Measurements from ENCODE around the gene KCND3.

KCND3 gene

DNA sequence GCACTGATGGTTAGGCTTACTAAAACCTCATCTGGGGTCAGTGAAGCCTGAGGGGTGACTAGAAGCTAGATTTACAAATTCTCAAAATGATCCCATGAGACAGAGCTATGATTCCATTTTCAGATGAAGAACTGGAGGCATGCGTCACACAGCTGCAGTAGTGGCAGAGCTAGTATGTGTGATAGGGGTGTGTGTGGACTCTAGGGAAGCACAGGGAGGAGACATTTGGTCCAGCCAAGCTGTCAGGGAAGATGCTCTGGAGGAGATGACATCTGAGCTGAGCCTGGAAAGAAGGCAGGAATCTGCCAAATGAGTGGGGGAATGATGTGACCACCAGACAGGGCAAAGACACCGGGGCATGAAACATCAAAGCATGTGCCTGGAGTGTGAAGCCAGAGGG, 12.0 kb upstream of the KCND3 start:
- Histone ChIP-seq H4K20me1 (ENCODE audit: insufficient read depth, low read length, poor library complexity, severe bottlenecking) (no peaks in the 10 kb centered on the region), H3K4me2 (ENCODE audit: low read depth, low read length, poor library complexity, severe bottlenecking) (no peak overlapping the region)

DNA sequence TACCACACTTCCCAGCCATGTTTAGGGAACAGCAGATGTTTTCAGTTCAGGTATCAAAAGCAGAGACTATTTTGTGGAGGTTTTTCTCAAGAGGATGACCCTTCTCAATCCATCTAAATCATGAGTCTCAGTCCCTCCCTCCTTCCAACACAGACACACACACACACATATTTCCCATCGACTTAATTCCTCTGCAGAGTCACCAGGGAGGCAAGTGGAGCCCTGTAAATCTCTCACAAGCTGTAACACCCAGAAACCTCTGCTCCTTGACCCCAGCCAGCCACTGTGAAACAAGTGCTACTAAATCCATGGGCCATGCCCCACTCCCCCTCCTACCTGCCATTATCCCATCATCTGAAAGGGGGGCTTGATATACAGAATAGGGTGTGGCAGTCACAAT, 10.6 kb upstream of the KCND3 start:
- no peaks in the 10 kb centered on the region for H3K4me1 ChIP-seq (ENCODE audit: insufficient read depth, low read length, poor library complexity, severe bottlenecking)
- H3K27me3 ChIP-seq (ENCODE audit: insufficient read depth, low read length, poor library complexity, severe bottlenecking), result no peaks in the 10 kb centered on the region
- H3K4me3 ChIP-seq (ENCODE audit: low read length, poor library complexity, severe bottlenecking), result no peak overlapping the region
- TF ChIP-seq CTCF (conservative IDR thresholded peaks at IDR 0.05; ENCODE audit: low read length), result no peak
- no peak for TF ChIP-seq EZH2phosphoT487 (IDR thresholded peaks at IDR 0.05; ENCODE audit: borderline replicate concordance)
- H3K36me3 ChIP-seq (ENCODE audit: insufficient read depth, low read length), result no peaks in the 10 kb centered on the region
- no peaks in the 10 kb centered on the region for H4K20me1 ChIP-seq (ENCODE audit: insufficient read depth, low read length, poor library complexity, severe bottlenecking)
- no peaks in the 10 kb centered on the region for H3F3A ChIP-seq (ENCODE audit: low read depth)
- H3K9ac ChIP-seq (ENCODE audit: low read depth, low read length, poor library complexity, severe bottlenecking), result no peak overlapping the region
- no peaks in the 10 kb centered on the region for H3K79me2 ChIP-seq (ENCODE audit: insufficient read depth, low read length)
- H2AFZ ChIP-seq (ENCODE audit: low read length), result no peak overlapping the region
- H3K9me2 ChIP-seq (replicated peaks; ENCODE audit: low read depth, low read length), result no peaks in the 10 kb centered on the region
- no peaks in the 10 kb centered on the region for H3K9me3 ChIP-seq (ENCODE audit: insufficient read depth, low read depth, low read length)
- no peak overlapping the region for H3K4me2 ChIP-seq (ENCODE audit: low read depth, low read length, poor library complexity, severe bottlenecking)

More for the DNA sequence above, 12.0 kb upstream of the KCND3 start:
- Histone ChIP-seq H3K9ac (ENCODE audit: low read depth, low read length, poor library complexity, severe bottlenecking) (no peak overlapping the region), H3K4me1 (ENCODE audit: insufficient read depth, low read length, poor library complexity, severe bottlenecking) (no peaks in the 10 kb centered on the region), H2AFZ (ENCODE audit: low read length) (no peak overlapping the region), H3K79me2 (ENCODE audit: insufficient read depth, low read length) (no peaks in the 10 kb centered on the region), H3K9me2 (replicated peaks; ENCODE audit: low read depth, low read length) (no peaks in the 10 kb centered on the region), H3K9me3 (ENCODE audit: insufficient read depth, low read depth, low read length) (no peaks in the 10 kb centered on the region), H3K4me3 (ENCODE audit: low read length, poor library complexity, severe bottlenecking) (no peak overlapping the region), H3F3A (ENCODE audit: low read depth) (no peaks in the 10 kb centered on the region), H3K36me3 (ENCODE audit: insufficient read depth, low read length) (no peaks in the 10 kb centered on the region), H3K27me3 (ENCODE audit: insufficient read depth, low read length, poor library complexity, severe bottlenecking) (no peaks in the 10 kb centered on the region)
- TF ChIP-seq EZH2phosphoT487 (IDR thresholded peaks at IDR 0.05; ENCODE audit: borderline replicate concordance) (no peak), CTCF (conservative IDR thresholded peaks at IDR 0.05; ENCODE audit: low read length) (no peak)

GRCh38 chr1:111998332-111998731, 8.9 kb upstream of the KCND3 start:
- H3K4me3 ChIP-seq (ENCODE audit: low read length, poor library complexity, severe bottlenecking), result no peak overlapping the region
- H3K9ac ChIP-seq (ENCODE audit: low read depth, low read length, poor library complexity, severe bottlenecking), result no peak overlapping the region
- no peaks in the 10 kb centered on the region for H3K36me3 ChIP-seq (ENCODE audit: insufficient read depth, low read length)
- no peak overlapping the region for H3K4me2 ChIP-seq (ENCODE audit: low read depth, low read length, poor library complexity, severe bottlenecking)
- H3K9me2 ChIP-seq (replicated peaks; ENCODE audit: low read depth, low read length), result no peaks in the 10 kb centered on the region
- H3K79me2 ChIP-seq (ENCODE audit: insufficient read depth, low read length), result no peaks in the 10 kb centered on the region
- H3K27me3 ChIP-seq (ENCODE audit: insufficient read depth, low read length, poor library complexity, severe bottlenecking), result no peaks in the 10 kb centered on the region
- H3K4me1 ChIP-seq (ENCODE audit: insufficient read depth, low read length, poor library complexity, severe bottlenecking), result no peaks in the 10 kb centered on the region
- no peaks in the 10 kb centered on the region for H3F3A ChIP-seq (ENCODE audit: low read depth)
- H2AFZ ChIP-seq (ENCODE audit: low read length), result no peak overlapping the region
- no peaks in the 10 kb centered on the region for H4K20me1 ChIP-seq (ENCODE audit: insufficient read depth, low read length, poor library complexity, severe bottlenecking)
- H3K9me3 ChIP-seq (ENCODE audit: insufficient read depth, low read depth, low read length), result no peaks in the 10 kb centered on the region
- TF ChIP-seq CTCF (conservative IDR thresholded peaks at IDR 0.05; ENCODE audit: low read length) (no peak), EZH2phosphoT487 (IDR thresholded peaks at IDR 0.05; ENCODE audit: borderline replicate concordance) (no peak)
